HG03108 (cell line): ENCODE measurements around the gene PHKG2.
A peak's percentile ranks its signal among the peaks of the same experiment; 100 is the strongest.

ENCODE experiments used
- ATAC-seq: cut with Tn5 transposase; IDR thresholded peaks from one replicate; pipeline ENCODE4 v1.9.1; 2021; ENCODE audit warnings: moderate library complexity; ENCODE audit not compliant: unreplicated experiment

Gene PHKG2

DNA sequence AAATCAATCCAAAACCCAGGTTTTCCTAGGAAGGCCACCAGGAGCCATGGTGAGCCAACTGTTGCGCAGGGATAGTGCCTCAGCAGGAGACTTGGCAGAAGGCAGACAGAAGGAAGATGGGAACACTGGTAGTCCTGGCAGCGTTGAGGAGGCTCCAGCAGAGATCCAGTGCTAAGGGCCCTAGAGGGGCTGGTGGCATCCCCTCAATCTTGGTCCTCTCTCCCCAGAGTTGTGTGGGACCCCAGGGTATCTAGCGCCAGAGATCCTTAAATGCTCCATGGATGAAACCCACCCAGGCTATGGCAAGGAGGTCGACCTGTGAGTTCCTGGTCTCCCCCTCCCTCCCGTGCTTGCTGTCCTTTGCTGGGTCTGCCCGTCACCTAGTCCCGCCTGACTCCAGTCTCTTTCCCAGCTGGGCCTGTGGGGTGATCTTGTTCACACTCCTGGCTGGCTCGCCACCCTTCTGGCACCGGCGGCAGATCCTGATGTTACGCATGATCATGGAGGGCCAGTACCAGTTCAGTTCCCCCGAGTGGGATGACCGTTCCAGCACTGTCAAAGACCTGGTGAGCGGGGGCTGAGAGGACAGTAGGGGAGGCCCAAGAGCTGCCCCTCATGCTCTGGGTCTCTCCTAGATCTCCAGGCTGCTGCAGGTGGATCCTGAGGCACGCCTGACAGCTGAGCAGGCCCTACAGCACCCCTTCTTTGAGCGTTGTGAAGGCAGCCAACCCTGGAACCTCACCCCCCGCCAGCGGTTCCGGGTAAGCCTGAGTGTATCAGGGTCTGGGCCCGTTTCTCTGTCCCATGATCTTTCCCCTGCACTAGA is 7.9 kb downstream of the PHKG2 start:
- ATAC-seq = no peak

- ATAC-seq = no peak
These were observed 8.5 kb downstream of the PHKG2 start for GRCh38 chr16:30756781-30757100.

DNA sequence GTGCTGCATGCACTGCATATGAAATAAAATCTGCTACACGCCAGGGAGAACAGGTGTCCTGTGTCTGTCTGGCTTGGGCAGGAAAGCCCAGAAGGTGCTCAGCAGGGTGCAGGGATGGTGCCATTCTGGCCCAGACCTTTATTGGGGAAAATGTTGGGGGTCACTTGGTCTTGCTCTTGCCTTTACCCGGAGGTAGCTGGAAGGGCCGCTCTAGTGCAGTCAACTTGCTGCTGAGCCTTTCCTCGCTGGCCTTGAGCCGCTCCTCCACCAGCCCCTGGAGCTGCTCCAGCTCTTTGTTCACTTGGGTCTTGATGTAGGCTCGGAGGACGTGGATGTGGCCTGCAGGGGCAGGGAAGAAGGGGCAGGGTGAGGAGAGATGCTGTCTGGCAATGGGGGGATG is 9.1 kb downstream of the PHKG2 start:
- no peak for ATAC-seq

- no peak for ATAC-seq
These were observed 10.8 kb downstream of the PHKG2 start for GRCh38 chr16:30758988-30759491.

GRCh38 chr16:30760001-30760559 is 11.9 kb downstream of the PHKG2 start:
- no peak for ATAC-seq

- ATAC-seq = no peak
These were observed 12.6 kb downstream of the PHKG2 start for GRCh38 chr16:30760577-30761426.

- peak; percentile 13 for ATAC-seq
These were observed 13.3 kb downstream of the PHKG2 start for GRCh38 chr16:30761427-30761927.

DNA sequence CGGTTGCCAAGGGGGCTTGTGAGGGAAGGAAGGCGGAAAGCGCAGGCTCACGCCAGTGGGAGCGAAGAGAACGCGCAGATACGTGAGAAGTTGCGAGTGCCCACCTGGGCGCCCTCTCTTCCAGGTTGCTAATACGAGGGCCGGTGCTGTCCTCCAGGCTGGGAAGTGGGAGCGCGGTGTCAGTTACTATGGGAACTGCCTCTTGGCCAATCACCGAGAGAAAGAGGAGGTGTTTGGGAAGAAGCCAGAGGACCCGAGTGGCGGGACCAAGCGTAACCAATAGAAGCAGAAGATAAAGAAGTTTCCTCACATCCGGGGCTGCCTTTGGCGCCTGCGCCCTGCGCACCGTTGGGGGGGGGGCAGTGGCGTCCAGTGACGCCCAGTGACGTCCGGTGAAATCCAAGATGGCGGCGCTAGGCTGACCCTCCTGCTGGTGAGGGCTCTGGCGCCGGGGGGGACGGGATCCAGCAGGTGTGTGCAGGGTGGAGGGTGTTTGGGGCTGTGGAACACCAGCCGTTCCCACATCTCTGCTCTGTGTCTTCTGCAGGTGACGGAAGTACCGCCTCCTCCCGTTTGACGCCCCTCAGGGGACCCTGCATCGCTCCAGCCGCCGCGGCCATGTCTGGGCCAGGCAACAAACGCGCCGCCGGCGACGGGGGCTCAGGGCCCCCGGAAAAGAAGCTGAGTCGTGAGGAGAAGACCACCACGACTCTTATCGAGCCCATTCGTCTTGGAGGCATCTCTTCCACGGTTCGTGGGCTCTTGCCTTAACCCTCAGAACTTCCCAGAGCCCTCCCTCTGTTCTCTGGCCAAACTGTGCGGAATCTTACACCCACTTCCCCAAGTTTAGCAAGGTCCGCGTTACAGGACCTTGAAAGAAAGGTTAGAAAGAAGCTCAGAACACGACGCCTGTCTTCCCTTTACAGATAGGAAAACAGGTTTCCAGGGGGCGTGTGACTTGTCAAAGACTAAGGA is 14.0 kb downstream of the PHKG2 start, which contains the start of the genes CFAP119 and RNF40:
Gene CFAP119, minus strand, starts transcription at position 135 of the 975 bp plus-strand sequence. CDS start 314 bp downstream, outside the sequence.
Gene RNF40, plus strand, starts transcription at position 395 of the 975 bp plus-strand sequence. Its CDS starts 224 bp downstream, at position 619.
- peak; percentile 83 for ATAC-seq

DNA sequence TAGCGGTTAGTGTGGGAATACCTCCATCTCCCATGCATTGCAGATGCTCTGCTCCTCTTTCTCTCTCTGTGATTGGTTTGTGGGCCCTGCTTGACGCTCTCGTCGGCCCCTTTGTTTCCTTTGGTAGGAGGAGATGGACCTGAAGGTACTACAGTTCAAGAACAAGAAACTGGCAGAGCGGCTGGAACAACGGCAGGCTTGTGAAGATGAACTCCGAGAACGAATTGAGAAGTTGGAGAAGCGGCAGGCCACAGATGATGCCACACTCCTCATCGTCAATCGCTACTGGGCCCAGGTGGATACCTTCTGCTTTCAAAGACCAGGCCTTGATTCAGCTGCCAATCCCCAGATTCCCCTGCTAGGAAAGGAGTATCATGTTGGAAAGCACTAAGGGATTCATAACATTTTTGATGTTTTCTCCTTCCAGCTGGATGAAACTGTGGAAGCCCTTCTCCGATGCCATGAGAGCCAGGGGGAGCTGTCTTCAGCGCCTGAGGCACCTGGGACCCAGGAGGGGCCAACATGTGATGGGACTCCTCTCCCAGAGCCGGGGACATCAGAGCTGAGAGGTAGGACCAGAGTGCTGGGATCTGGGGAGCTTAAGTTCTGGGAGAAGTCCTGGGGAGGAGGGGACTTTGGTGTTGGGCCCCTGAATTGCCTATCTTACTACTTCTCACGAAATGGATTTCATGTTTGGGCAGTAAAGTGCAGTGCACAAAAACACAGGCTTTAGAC is 14.9 kb downstream of the PHKG2 start:
- ATAC-seq = no peak

DNA sequence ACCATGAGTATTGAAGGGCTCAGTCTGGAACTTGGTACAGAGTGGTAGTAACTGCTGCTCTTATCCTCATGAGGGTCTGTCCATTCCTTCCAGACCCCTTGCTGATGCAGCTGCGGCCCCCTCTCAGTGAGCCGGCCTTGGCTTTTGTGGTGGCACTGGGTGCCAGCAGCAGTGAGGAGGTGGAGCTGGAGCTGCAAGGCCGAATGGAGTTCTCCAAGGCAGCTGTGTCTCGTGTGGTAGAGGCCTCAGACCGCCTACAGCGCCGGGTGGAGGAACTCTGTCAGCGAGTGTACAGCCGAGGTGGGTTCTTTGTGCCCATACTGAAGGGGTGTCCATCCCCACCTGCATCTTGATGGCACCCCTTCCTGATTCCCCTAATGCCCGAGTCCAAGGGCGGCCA is 15.9 kb downstream of the PHKG2 start:
- ATAC-seq = no peak

DNA sequence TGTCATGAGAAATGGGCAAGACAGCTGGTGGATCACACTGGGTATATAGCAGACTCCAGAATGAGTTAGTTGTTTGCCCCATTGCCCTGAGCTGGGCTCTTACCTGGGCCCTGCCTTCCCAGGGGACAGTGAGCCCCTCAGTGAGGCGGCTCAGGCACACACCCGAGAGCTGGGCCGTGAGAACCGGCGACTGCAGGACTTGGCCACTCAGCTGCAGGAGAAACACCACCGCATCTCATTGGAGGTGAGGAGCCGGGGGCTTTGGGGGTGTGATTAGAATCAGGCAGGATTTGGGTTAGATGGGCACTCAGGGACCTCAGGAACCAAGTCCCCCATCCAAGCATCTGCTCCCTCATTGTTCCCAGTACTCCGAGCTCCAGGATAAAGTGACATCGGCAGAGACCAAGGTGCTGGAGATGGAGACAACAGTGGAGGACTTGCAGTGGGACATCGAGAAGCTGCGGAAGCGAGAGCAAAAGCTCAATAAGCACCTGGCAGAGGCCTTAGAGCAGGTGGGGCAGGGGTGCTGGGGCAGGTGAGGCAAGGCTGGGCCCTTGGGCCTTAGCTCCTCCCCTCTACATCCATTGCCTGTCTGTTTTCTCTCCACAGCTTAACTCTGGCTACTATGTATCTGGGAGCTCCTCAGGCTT is 16.7 kb downstream of the PHKG2 start:
- no peak for ATAC-seq

GRCh38 chr16:30766206-30766932 is 18.1 kb downstream of the PHKG2 start:
- no peak for ATAC-seq

GRCh38 chr16:30766933-30767284 is 18.7 kb downstream of the PHKG2 start:
- ATAC-seq = no peak

- ATAC-seq = peak; percentile 41
These were observed 19.7 kb downstream of the PHKG2 start for GRCh38 chr16:30767767-30768465.

- no peak for ATAC-seq
These were observed 20.5 kb downstream of the PHKG2 start for GRCh38 chr16:30768583-30769181.

DNA sequence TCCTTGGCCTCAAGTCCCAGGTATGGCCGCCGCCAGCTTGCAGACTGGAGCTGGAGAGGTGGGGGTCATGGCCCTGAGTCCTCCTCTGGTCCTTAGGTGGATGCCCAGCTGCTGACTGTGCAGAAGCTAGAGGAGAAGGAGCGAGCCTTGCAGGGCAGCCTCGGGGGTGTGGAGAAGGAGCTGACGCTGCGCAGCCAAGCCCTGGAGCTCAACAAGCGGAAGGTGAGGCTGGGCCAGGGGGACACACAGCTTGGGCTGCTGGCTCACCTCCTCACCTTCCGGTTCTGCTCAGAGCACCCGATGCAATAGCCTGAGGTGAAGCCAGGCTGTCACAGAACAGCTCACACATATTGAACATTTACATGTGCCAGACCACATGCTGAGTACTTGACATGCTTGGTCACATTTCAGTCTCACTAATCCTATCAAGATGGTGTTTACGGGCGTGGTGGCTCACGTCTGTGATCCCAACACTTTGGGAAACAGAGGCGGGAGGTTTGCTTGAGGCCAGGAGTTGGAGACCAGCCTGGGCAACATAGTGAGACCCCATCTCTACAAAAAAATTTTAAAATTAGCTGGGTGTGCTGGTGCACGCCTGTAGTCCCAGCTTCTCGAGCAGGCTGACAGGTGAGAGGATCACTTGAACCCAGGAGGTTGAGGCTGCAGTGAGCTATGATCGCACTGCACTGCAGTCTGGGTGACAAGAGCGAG is 21.3 kb downstream of the PHKG2 start:
- ATAC-seq = no peak

GRCh38 chr16:30771726-30772125 is 23.5 kb downstream of the PHKG2 start:
- ATAC-seq = no peak
